K562 (cell line): ENCODE measurements around the gene TIMM17A. TPM values are rescaled to one million over a fixed set of nuclear protein-coding genes. Genes with fewer than 3 reads are reported as not detected.

Source experiments
- ATAC-seq: fragments of 200-7000 bp; cut with Tn5 transposase; 3 replicates; pipeline ENCODE4 v1.9.1; 2020; ENCODE audit warnings: moderate library complexity
- BruUV-seq: library from RNA; stranded (reverse); fragments of 400-500 nt; replicated peaks from 2 replicates; lab custom pipeline; 2021; lab: Mats Ljungman, UMichigan
- CTCF ChIA-PET: fragments of 300-600 bp; formaldehyde crosslinking; extraction: SDS; loops from one replicate; lab custom pipeline; 2021; ENCODE audit warnings: low intra/inter-chr PET ratio; lab: Yijun Ruan, JAX
- POLR2A ChIA-PET: fragments of 300-600, 350-650 bp; sonication (Branson Sonifier 250); formaldehyde crosslinking; extraction: SDS; loops from one replicate; lab custom pipeline; 2021; ENCODE audit warnings: antibody characterized with exemption, inconsistent platforms; lab: Yijun Ruan, JAX
- DNase-seq, 4 experiments: peaks; one replicate each; pipeline versions ENCODE4 v3.0.0 to v3.0.0-alpha.2; 2011 to 2018; ENCODE audit warnings: low spot score in 3 of 4, mixed read lengths in 3 of 4; ENCODE audit errors: extremely low read depth in 1 of 4
- FAIRE-seq: peaks from 2 replicates; lab custom pipeline; 2011; peaks lifted over from hg19 to GRCh38; lab: Jason Lieb, UNC
- H2AFZ ChIP-seq: 2 replicates; pipeline ENCODE4 v1.6.0; 2011; ENCODE audit warnings: low read depth, low read length, control low read depth, inconsistent platforms
- H3K27ac ChIP-seq: fragments of 200-600 bp; 3 replicates; pipeline ENCODE4 v1.8.0; 2011; ENCODE audit warnings: low read depth, mild to moderate bottlenecking, control low read depth, inconsistent platforms, low read length, moderate library complexity, mixed read lengths; ENCODE audit errors: extremely low read depth
- H3K27me3 ChIP-seq, 2 experiments: fragments of 300-600 bp in 1 of 2; 2 replicates in 1 of 2; 3 replicates in 1 of 2; pipeline versions ENCODE4 v1.6.0 to v1.8.0; 2011; ENCODE audit warnings: inconsistent platforms in 2 of 2, low read length in 2 of 2, mild to moderate bottlenecking in 1 of 2, mixed read lengths in 1 of 2, moderate library complexity in 1 of 2; ENCODE audit not compliant: control insufficient read depth in 2 of 2, insufficient read depth in 2 of 2
- H3K36me3 ChIP-seq: fragments of 300-600 bp; 3 replicates; pipeline ENCODE4 v1.8.0; 2011; ENCODE audit warnings: mild to moderate bottlenecking, low read length, inconsistent platforms; ENCODE audit not compliant: control insufficient read depth, insufficient read depth
- H3K4me1 ChIP-seq, 2 experiments: fragments of 200-600 bp in 1 of 2; replicated peaks in 1 of 2; 2 replicates in 1 of 2; 3 replicates in 1 of 2; pipeline versions ENCODE4 v1.5.1 to v1.8.0; 2011; ENCODE audit warnings: inconsistent platforms in 2 of 2, low read length in 2 of 2, mild to moderate bottlenecking in 1 of 2, mixed read lengths in 1 of 2, moderate library complexity in 1 of 2; ENCODE audit not compliant: control insufficient read depth in 2 of 2, insufficient read depth in 2 of 2
- H3K4me2 ChIP-seq: 2 replicates; pipeline ENCODE4 v1.6.1; 2011; ENCODE audit warnings: low read length, control low read depth, inconsistent platforms, mixed read lengths; ENCODE audit not compliant: insufficient read depth
- H3K4me3 ChIP-seq: fragments of 200-600 bp; sonication (generic), shearing (Covaris generic); 2 replicates; pipeline ENCODE4 v1.5.1; 2016; ENCODE audit warnings: control low read depth, inconsistent platforms
- H3K79me2 ChIP-seq: fragments of 200-600 bp; 3 replicates; pipeline ENCODE4 v1.8.0; 2011; ENCODE audit warnings: low read length, inconsistent platforms; ENCODE audit not compliant: control insufficient read depth, insufficient read depth
- H3K9ac ChIP-seq, 2 experiments: 2 replicates each; pipeline versions ENCODE4 v1.6.0 to v1.6.1; 2011; ENCODE audit warnings: low read depth in 2 of 2, low read length in 2 of 2, control low read depth in 1 of 2, inconsistent platforms in 1 of 2, mild to moderate bottlenecking in 1 of 2, mixed read lengths in 1 of 2; ENCODE audit not compliant: insufficient read depth in 1 of 2
- H3K9me1 ChIP-seq: one replicate; pipeline ENCODE4 v1.6.0; 2011; ENCODE audit warnings: inconsistent platforms, mild to moderate bottlenecking, low read length, moderate library complexity; ENCODE audit not compliant: control insufficient read depth, insufficient read depth
- H3K9me3 ChIP-seq: replicated peaks from 2 replicates; pipeline ENCODE4 v1.5.1; 2011; ENCODE audit warnings: low read depth, low read length, inconsistent platforms; ENCODE audit not compliant: control insufficient read depth, insufficient read depth
- H4K20me1 ChIP-seq: replicated peaks from 2 replicates; pipeline ENCODE4 v1.6.1; 2011; ENCODE audit warnings: low read length, inconsistent platforms, mixed read lengths; ENCODE audit not compliant: control insufficient read depth, insufficient read depth
- ILF3 ChIP-seq: fragments of 450-650 bp; IDR thresholded peaks from 2 replicates; pipeline ENCODE4 v1.6.1; 2018; ENCODE audit warnings: antibody characterized with exemption, mild to moderate bottlenecking, moderate library complexity, borderline replicate concordance
- RBFOX2 ChIP-seq: fragments of 200-400 bp; formaldehyde crosslinking; IDR thresholded peaks from 2 replicates; pipeline ENCODE4 v1.6.1; 2017; ENCODE audit warnings: low read depth, mild to moderate bottlenecking, low read length, moderate library complexity
- VEZF1 ChIP-seq: fragments of 200-800 bp; sonication (Bioruptor generic); IDR thresholded peaks from 2 replicates; pipeline ENCODE4 v1.6.1; 2017; ENCODE audit warnings: missing genetic modification characterization, missing compliant biosample characterization
- WGBS: fragments of 100-300 bp; shearing (Covaris generic); methylation state at CpG from one replicate; pipeline ENCODE4 v1.1.6; 2016; ENCODE audit warnings: low coverage, mixed read lengths; ENCODE audit not compliant: insufficient coverage; ENCODE audit errors: missing lambda C conversion rate; 5-methylcytosine and 5-hydroxymethylcytosine counted together
- in situ Hi-C: fragments of 300-500 bp; cut with MboI; formaldehyde crosslinking; loops from 4 replicates; pipeline ENCODE4 v1.15.0; 2018; ENCODE audit warnings: inconsistent platforms, mixed read lengths
- intact Hi-C: fragments of 100-400 bp; cut with micrococcal nuclease; formaldehyde crosslinking; loops from 2 replicates; pipeline ENCODE4 v1.14.2; 2022
- polyA plus RNA-seq, 8 experiments: library from polyadenylated mRNA; depleted of rRNA in 4 of 8; stranded (reverse) in 5 of 8; unstranded in 3 of 8; fragments of >200 nt; fragmentation: Nextera tagmentation in 2 of 8; fragmentation: Illumina TruSeq in 1 of 8; extraction: Ambion mirVana in 2 of 8; extraction: Trizol in 1 of 8; gene quantifications; 2 replicates each; pipeline versions ENCODE4 v1.2.1 to v1.2.3, GENCODE V29; 2011 to 2014; ENCODE audit warnings: inconsistent platforms in 1 of 8, missing spikeins in 1 of 8
- total RNA-seq, 7 experiments: library from RNA; depleted of rRNA in 6 of 7; stranded (reverse); fragments of >200 nt in 6 of 7; fragmentation: Illumina TruSeq in 2 of 7; extraction: Trizol in 2 of 7; gene quantifications; 2 replicates each; pipeline versions ENCODE4 v1.2.1 to v1.2.3, GENCODE V29; 2011 to 2021; ENCODE audit warnings: low replicate concordance in 1 of 7

The TIMM17A gene
- total and polyA plus RNA-seq, 9 of the 15 experiments (the other 6 are each of a cell fraction or from before 2014, with no cell fraction given): 116 to 744 (median 180) TPM

GRCh38 chr1:201964261-201964660, 9.0 kb downstream of the TIMM17A start:
- POLR2A ChIA-PET: interaction anchor here (0.5 to 6.2 kb wide), 17 partner anchors 8 to 179 kb away, joined by 3 to 54 read pairs (median 4); partner anchors contain the start of genes LMOD1, RNPEP and TIMM17A
- 89% methylated on average over 1 of the region's 1 CpG for WGBS
- intact Hi-C loops: no loop called here
- in situ Hi-C loops: no loop called here
- Histone ChIP-seq H3K9ac (no peak overlapping the region), H3K4me1 (no peaks in the 10 kb centered on the region; a peak in 1 of 5 replicates), H3K27me3 (no peaks in the 10 kb centered on the region), H3K79me2 (peaks cover 50% of the 10 kb centered on the region), H4K20me1 (no peaks in the 10 kb centered on the region; the same call in 1 of the 2 replicates), H3K27ac (no peak overlapping the region), H3K4me2 (no peak overlapping the region), H3K36me3 (peaks cover 90% of the 10 kb centered on the region), H3K9me1 (no peaks in the 10 kb centered on the region), H2AFZ (no peak overlapping the region), H3K4me3 (no peak overlapping the region), H3K9me3 (no peaks in the 10 kb centered on the region)
- FAIRE-seq (no peak), DNase-seq (no peak), ATAC-seq (no peak)
- TF ChIP-seq VEZF1 (CRISPR knock-in tag) (no peak), ILF3 (0 out of 2 replicates have a peak, but pooled peaks have one; percentile 8), RBFOX2 (peak; percentile 43; the same call in 1 of the 2 replicates)
- BruUV-seq: no TSS peak
- CTCF ChIA-PET: interaction anchor here (1.0 to 1.1 kb wide), 2 partner anchors 72 to 433 kb away, joined by 3 to 4 read pairs; no protein-coding TSS in a partner anchor
